Measurements from ENCODE around the gene KCNK18.

The KCNK18 gene

DNA sequence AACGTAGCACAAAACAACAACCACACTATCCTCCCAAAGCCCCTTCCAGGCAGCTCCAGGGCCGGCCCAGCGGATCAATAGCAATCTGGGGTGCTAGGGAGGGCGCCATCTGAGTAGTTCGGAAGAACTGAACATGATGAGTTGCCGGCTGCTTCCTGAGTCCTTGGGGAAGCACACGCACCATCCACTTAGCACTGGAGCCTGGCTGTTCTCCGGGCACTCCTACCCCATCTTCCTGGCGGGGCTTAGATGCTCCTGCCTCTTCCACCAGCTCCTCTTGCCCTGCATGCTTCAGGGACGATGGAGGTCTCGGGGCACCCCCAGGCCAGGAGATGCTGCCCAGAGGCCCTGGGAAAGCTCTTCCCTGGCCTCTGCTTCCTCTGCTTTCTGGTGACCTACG lies at the start of gene KCNK18:
KCNK18 (plus strand) TSS at position 301 of the 400 bp plus-strand sequence; CDS start at position 301, 0 bp downstream.
- no peak within 1 kb of the TSS for H3K4me3 ChIP-seq (ENCODE audit: low read depth, low read length)

DNA sequence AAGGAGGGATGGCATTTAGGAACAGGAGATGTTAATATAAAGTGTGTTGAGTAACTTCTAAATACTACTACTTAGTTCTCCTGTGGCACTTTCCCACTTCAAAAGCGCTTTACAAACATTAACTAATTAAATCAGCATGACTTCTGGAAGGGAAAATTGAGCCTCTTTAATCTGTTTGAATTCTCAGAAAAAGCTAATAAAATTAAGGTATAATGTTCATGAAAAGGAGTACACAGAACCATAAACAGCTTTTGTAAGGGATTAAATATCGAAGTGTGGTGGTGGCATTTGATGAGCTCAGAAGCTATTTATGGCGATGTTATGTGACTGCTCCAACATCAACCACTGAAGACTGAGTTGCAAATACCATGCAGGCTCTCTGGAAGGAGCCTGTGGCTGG lies 49.0 kb upstream of the KCNK18 start:
- H3K4me3 ChIP-seq (ENCODE audit: low read depth, low read length) = no peak overlapping the region

DNA sequence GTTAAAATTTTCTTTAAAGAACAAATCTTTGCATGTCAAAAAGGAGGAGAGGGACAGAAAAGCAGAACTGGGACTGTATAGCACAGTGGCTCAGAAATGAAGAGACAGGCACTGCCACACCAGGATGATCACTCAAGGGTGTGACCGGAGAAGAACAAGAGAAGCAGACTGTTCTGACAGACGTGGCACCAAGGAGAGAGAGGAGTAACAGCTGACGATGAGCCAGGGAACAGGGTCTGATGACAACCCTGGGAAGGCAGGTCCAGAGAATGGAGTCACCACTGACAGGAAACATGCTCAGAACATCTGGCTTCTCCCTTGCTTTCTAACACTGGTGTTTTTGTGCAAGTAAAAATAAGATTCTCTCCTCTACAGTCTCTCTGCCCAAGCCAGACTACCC lies 44.6 kb upstream of the KCNK18 start:
- H3K4me3 ChIP-seq (ENCODE audit: low read depth, low read length) = no peak overlapping the region

DNA sequence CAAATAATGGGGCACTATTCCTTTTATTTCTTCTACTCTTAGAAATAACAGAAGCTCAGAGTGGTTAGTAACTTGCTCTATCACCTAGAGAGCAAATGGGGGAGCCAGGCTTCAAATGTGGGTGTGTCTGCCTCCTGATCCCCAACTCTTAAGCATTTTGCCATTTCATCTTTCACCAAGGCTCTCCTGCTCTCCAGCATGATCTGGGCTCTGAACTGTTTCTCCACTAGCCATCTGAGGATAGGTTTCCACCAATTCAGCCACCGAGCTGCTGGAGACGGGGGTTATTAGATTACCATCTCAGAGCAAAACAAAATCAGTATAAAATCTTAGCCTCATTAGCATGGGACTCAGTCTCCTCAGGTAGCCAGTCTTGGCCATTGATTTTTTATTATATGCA lies 39.0 kb upstream of the KCNK18 start:
- no peak overlapping the region for H3K4me3 ChIP-seq (ENCODE audit: low read depth, low read length)

DNA sequence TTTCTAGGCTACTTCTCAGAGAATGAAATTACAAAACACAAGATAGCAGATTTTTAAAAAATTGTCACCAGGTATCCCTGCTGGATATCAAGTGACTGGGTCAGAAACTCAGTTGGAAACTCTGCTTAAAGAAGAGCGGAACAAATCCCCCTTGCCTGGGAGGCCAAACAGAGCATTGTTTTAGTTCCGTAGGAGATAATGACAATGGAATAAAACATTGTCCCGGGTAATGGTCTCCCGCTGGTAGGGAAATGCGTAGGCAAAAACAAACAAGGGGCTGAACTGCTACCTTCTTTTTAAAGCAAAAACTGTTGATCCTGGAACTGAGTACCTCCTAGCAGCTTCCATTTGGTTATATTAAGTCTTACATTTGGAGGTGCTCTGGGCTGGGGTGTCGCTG lies 37.9 kb upstream of the KCNK18 start:
- H3K4me3 ChIP-seq (ENCODE audit: low read depth, low read length) = no peak overlapping the region

DNA sequence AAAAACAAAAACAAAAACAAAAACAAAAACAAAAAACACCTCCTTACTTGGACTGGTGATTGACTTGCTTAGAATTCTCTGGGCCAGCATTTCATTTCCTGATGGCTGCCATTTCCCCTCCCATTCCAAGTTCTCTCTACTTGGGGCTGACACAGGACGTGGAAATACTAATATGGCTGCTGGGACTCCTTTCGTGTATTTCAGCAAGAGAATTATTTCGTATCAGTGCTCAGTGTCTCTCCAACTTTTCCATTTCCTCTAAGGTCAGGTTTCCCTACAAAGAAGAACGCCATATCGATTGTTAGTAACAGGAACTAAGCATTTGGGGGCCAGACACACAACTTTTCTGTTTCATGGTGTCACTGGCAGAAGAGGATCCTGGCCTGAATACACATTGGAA lies 36.7 kb upstream of the KCNK18 start:
- H3K4me3 ChIP-seq (ENCODE audit: low read depth, low read length) = no peak overlapping the region

DNA sequence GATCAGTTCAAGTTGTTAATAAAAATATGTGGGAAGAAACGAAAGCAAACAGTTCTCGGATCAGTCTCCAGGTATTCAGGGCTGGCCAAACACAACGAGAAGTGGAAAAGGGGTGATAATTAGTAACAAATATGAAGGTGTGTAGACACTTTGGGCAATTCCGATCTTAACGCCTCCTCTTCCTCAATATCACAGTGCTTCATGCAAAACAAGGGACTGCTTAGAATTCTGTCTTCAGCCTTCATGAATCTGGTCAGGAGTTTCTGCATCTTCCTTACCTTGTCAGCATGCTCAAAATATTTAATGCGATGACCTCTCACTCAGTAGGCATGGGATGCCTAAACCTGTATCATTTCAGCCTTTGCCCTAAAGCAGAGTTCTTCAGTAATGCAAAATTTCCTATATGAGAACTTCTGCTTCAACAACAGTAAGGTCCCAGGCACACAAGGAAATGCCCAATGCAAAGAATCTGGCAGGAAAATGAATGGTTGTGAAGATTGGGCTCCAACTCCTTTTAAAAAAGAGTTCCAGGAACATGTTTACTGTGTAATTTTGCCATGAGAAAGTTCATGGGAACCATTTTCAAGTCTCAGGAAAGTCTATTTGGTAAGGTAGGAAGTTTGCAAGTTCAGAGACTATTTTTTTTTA lies 35.8 kb upstream of the KCNK18 start:
- no peak overlapping the region for H3K4me3 ChIP-seq (ENCODE audit: low read depth, low read length)

DNA sequence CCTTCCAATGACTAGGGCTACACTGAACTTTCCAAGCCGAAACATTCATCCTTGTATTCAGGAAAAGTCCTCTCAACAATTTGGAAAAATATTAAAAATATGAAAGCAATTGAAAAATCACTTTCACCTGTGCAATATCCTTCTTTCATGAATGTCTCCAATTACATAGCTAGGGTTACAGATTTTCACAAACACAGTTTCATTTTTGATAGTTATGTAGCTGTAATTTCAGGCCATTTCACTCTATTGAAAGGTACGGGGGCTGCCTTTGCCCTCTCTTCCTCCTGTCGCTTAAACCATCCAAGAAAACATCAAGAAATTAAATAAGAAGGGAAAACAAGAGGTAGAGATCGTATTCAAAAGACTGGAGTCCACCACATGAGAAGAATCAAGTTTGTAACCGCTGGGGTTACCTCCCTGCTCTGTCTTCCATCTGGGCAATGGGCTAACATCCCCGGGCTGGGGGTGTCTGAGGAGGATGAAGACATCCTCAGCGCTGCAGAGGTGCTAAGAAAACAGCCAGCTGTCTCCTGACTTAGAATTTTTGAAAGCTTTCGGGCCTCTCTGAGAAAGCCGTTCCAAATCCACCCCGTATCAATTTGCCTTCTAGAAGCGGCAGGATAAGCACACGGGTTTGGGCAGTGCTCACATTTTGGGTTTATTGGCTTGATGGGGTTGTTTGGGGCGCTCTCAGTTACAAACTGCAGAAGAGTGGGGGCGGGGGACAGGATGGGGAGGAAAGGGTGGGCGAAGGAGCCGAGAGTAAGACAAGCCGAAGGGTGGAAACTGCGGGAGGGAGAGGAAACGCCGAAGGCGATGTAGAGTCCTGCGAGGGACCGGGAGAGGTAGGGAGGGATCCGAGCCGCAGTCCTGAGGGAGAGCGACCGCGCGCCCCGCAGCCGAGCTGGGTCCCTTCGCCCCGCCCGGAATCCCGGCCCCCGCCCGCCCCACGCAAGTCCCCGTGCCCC lies 34.9 kb upstream of the KCNK18 start:
- H3K4me3 ChIP-seq (ENCODE audit: low read depth, low read length) = no peak overlapping the region

DNA sequence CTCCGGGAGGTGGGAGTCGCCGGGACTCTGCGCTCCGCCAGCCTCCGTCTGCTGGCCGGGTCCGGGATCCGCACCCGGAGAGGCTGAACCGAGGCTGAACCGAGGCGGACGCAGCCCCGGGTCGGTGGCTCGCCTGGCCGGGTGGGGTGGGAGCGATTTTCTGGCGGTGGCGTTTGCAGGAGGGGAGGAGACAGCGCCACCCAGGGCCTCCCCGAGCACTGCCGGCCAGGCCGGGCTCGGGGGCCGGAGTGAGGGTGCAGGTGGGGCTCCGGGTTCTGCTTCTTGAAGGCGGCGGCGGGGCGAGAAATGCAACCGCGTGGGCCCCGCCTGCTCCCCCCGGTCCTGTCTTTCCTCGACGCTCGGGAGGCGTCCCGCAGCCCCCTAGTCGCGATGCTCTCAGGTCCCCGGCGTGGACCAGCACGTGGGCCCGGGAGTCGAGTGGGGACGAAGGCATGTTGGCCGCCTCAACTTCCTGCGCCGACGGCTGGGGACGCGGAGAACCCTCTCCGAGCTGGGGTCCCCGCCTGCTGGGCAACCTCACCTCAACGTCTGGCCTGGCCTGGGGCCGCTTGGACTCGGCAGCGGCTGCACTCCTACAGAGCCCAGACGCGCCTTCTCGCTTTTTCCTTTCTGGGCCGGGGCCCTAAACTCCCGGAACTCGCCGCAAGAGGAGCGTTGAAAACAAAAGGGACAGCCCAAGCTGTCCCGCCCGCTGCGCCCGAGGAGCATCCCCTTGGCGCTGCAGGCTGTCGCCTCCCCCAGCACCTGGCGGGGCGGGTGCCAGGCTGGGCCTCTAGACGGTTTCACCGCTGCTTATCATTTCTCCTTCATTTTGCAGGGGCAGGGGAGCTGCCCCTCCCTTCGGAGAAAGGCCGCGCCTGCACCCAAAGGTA lies 34.0 kb upstream of the KCNK18 start:
- H3K4me3 ChIP-seq (ENCODE audit: low read depth, low read length) = peak overlapping the region; percentile 24

DNA sequence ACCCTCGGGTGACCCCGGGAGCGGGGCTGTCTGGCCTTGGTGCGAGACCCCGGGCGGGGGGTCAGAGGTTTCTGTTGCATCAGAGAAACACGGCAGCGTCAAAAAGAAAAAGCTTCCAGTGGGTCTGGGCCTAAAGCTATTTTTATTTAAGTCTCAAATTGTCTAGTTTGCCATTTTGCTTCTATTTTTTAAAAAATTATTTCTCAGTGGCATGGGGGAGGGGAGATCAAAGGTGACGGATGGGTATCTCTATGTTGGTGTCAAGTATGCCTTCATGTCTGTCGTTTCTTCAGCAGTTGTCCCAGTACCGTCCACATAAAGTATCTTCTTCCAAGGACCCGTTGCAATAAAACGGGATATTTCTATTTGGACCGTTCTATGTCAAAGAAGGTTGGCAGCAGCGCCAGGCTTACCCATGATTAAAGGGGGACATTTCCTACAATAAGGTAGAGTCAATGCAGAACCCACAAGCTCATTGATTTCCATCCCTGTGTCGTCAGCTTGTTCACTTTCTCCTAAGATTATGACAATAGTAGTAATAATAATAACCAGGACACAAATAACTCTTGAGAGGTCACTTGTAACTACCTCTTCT lies 33.2 kb upstream of the KCNK18 start:
- no peak overlapping the region for H3K4me3 ChIP-seq (ENCODE audit: low read depth, low read length)

DNA sequence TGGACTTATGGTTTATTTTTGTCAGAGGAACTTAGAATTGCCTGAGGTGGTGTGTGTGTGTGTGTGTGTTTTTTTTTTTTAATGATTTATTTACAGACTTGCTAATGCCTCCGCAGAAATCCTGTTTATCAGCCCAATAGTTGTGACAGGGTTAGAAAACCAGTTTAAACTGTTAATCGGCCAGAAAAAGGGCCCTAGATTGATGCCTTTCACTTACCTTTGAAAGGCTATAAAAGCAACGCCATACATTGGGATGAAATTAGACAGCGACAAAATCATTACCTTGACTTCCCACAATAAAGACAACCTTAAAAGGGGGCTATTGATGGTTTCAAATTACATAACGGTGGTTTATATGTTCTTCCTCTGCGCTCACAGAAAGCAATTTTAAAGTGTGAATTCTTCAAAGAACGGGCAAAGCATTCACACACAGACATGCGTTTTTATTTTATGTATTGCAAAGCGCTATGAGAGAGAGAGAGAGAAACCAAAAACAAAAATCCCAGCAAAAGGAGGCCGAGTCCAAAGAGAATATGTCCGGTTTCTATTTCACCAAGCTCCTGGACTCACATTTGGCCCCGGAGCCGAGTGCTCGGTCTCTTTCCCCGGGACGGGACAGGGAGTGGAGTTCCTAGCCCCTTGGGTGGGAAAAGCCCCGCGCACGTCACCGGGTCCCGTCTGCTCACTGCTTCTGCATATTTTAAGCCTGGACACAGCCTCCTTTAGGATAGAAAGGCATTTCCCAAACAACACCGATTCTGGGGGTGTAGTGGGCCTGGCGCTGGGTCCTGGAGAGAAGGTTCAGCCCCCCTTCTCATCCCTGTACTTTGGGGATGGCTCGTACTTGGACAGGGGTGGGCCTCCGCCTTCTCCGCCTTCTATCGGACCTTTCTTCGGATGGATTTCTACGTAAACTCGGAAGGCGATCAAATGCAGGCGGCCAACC lies 32.4 kb upstream of the KCNK18 start:
- no peak overlapping the region for H3K4me3 ChIP-seq (ENCODE audit: low read depth, low read length)

DNA sequence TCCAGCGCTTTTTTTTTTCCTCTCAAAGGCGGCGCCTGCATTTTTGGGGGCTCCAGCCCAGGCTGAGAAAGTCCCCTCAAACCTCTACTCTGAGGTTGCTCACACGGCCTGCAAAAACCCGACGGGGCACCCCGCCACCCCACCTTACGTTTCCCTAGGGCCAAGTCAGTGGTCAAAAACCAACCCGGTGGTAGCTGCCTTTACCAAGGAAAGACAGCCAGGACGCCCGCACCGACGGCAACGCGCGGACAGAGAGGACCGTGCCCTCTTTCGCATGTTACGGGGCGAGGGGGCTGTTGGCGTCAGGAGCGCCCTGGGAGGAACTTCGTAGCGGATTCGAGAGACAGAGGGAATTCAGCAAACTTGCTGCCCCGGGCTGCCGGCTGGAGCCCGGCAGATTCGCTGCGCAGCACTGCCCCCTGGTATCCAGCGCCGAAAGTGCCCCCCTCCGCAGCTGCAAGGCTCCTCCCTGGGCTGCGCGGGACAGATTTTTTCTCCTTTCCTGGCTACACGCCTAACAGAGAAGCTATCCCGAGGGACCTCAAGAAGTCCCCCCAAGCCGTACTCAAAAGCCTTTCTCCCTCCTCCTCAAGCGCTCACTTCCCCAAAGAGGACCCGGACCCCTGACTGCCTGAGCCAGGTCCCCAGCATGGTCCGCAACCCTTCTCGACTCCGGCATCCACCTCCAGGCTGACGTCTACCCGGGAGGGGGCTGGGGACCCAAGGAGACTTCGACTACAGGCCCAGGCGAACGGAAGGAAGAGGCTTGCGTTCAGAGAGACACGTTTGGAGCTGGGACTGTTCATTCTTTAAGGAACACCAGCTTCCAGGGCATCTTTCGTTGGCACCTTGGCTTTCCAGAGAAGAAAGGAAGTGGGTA lies 31.5 kb upstream of the KCNK18 start:
- H3K4me3 ChIP-seq (ENCODE audit: low read depth, low read length) = no peak overlapping the region

DNA sequence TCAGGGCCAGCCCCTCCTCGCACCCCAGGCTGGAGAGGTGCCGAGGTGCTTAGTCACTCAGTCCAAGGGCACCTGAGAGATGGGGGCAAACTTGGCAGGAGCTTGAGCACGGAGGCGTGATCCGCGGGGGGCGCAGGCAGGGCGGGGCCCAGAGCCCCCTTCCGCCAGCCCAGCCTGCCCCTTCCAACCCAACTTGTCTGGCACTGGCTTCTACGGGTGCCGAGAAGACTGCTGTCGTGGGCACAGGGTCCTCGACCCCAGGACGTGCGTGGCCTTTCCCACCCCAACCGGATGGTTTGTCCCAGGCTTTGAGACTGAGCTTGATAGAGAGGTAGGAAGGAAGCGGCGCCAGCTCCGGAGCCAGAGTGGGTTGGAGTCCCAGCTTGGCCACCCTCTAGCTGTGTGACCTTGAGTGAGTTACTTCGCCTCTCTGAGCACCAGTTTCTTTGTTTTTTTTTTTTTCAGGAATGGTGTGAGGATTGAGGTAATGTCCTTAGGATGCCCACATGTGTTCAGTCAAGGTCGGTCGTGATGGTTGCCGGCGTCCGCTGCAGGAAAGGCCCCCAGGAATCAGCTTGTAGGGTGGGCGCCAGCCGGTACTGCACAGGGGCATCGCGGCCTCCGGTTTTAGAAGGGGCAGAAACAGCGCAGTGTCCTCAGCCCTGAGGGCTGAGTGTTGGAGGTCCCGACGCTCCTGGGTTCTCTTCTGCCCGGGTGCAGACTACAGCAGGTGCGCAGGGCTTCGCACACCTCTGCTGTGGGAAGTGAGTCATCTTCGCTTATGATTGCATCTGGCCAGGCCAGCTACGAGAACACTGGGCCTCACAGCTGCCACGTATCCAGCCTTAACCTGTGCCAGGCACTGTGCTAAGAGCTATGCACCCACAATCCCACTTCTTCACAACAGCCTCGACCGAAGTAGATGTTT lies 30.6 kb upstream of the KCNK18 start:
- no peak overlapping the region for H3K4me3 ChIP-seq (ENCODE audit: low read depth, low read length)

DNA sequence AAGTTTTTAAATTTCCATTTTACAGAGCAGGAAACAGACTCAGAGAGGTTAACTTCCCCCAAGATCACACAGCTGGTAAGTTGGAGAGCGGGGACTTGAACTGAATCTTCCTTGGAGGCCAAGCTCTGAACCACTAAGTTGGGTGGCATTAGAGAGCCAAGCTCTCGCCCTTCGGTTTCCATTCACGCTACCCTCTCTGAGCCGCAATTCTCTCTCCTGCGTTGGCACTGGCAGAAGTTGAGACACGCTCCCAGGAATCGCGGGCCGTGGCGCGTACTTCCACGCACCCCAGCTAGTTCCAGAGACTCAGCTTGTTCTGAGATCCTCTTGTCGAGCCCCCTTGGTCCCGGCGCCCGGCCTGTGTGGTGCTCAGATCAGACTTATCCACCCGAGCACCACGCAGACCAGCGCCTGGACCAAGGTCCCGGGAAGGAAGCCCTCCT lies 29.9 kb upstream of the KCNK18 start:
- no peak overlapping the region for H3K4me3 ChIP-seq (ENCODE audit: low read depth, low read length)

DNA sequence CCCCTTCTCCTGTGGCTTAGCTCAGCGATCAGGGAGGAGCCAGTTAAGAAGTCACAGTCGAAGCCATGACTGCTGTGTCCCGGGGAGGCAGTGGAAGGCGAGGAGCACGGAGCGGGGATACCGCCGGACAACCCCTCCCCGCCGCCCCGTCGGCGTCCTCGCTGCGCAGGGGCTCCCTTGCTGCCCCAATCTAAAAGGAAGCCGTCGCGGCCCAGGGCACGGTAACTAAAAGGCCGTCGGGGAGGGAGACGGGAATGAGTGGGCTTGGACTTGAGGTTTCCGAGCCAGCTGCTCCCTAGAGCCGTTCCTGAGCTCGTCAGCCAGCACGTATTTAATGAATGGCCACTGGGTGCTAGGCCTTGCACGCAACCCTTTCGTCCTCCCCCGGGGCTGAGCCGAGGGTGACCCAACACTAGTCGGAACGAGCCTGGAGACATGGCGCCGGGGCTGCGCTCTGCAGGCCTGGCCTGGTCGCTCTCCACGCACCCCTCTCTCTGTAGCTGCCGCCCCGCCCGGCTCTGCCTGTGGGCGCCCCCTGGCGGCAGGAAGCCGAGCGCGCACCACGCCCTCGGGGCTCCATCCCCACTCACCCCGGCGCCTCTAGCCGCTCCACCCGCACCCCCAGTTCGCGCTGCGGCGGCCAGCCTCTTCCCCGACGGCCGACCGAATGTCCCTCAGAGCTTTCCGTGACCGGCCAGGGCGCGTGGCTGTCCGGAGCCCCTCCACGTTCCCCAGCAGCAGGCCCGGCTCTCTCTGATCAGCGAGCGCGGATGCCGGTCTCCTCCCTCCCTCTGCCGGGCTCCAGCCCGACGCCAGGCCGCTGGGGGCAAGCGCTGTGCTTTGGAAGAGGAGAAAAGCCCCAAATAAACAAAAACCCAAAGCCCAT lies 29.3 kb upstream of the KCNK18 start:
- peak overlapping the region; percentile 13 for H3K4me3 ChIP-seq (ENCODE audit: low read depth, low read length)

DNA sequence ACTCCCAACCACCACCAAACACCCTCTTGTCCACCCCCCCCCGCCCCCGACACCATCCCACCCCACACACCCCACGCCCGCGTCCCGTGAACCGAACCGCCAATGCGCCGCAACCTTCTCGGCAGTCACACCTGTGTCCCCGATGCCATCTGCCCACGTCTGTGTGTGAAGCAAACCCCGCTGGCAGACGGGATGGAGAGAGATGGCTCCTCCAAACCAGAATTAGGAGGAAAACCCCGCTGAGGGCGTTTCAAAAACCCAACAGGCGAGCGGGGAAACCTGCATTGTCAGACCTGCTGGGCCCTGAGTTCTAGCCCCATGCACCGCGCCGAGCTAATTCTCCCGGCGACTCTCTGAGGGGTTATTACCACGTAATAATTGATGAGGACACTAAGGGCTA lies 28.6 kb upstream of the KCNK18 start:
- H3K4me3 ChIP-seq (ENCODE audit: low read depth, low read length) = no peak overlapping the region

DNA sequence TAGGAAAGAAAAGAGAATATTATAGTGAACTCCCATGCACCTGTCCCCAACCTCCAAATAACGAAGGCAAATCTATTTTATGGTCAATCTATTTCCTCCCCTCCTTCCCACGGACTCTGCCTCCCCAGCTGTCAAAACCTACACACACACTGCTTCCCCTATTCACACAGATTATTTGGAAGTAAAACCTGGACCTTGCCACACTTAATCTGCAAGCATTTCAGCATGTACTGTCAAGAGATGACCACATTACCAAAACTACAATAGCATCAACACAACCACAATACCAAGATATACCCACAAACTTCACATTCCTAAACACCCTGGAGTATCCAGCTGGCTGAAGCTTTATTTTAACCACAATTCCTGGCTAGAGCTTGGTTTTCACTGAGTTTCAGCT lies 27.8 kb upstream of the KCNK18 start:
- H3K4me3 ChIP-seq (ENCODE audit: low read depth, low read length) = no peak overlapping the region
